GM18870 (cell line): ENCODE measurements around the gene ST8SIA5.

Experiments used
- ATAC-seq: cut with Tn5 transposase; IDR thresholded peaks from one replicate; pipeline ENCODE4 v1.9.1; 2021; ENCODE audit warnings: moderate library complexity; ENCODE audit not compliant: unreplicated experiment

The ST8SIA5 gene

DNA sequence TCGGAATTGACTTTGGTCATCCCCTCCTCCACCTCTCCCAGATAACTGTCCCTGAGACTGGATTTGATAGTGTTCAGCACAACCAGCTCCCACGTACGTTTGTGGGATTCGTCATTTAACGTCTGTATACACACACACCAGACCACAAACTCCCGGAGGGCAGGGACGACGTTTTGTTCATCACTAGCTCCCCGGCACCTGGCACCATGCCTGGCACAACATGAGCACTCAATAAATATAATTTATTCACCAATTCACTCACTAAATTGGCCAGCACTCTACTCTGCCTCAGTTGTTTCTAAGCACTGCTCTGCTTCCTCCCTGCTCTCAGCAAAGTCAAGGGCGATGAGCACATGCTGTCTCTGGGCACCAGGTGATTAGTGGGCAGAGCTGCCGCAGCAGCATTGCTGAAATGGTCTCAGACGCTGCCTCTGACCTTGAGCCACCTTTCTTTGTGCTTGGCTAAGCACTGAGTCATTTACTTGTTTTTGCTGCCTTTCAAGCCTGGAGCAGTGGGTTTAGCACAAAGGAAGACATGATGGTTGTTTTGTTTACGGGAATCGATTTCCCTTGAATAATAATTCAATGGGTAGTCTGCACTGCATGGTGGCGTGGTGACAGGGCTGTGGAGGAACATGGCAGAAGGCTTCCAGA, 80.5 kb downstream of the ST8SIA5 start:
- no peak for ATAC-seq

GRCh38 chr18:46675112-46675511, 81.7 kb downstream of the ST8SIA5 start:
- ATAC-seq: no peak

GRCh38 chr18:46672062-46672970, 84.5 kb downstream of the ST8SIA5 start:
- ATAC-seq: no peak

- no peak for ATAC-seq
These were observed 88.2 kb downstream of the ST8SIA5 start for GRCh38 chr18:46668694-46669093.

GRCh38 chr18:46668135-46668534, 88.7 kb downstream of the ST8SIA5 start:
- no peak for ATAC-seq

- no peak for ATAC-seq
These were observed 93.3 kb downstream of the ST8SIA5 start for GRCh38 chr18:46663539-46663938.

GRCh38 chr18:46660957-46661749, 95.7 kb downstream of the ST8SIA5 start:
- no peak for ATAC-seq

- no peak for ATAC-seq
These were observed 97.4 kb downstream of the ST8SIA5 start for GRCh38 chr18:46659484-46659883.

DNA sequence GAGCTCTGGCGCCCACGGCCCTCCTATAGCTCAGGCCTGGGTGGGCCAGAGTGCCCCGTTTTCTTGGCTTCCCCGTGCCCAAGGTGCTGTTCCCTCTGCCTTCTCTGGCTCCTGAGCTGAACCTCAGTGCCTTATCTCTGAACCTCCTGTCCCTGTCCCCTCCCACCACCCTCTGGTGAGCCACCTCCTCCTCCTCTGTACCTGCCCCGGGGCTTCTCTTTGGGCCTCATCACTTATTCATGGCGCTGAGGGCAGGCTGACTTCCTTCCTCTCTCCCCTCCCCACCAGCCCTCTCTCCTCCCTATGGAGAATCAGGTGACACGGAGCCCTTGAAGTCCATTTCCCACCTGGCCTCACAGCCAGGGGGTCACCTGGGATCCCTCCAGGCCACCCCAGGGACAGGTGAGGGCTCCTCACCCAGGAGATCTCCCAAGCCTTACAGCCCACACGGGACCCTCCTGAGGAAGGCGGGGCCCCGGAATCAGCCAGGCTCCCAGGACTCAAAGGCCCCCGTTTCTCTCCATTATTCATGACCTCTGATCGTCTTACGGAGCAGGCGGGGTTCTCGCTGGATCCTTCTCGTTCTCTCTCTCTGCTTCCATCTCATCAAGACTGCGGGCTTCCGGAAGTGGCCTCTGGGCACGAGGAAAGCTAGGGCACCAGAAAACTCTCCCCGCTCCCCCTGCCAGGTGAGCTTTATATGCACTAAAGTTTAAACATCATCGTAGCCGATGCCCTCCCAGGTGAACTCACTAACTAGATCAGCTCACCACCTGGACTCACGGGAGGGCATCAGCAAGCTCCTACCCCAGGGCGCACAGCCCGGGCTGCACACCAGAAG, 99.5 kb downstream of the ST8SIA5 start, which contains the start of gene LOXHD1:
LOXHD1 (minus strand) TSS at position 106 of the 841 bp plus-strand sequence. CDS start 187 bp downstream, outside the sequence.
- no peak for ATAC-seq

DNA sequence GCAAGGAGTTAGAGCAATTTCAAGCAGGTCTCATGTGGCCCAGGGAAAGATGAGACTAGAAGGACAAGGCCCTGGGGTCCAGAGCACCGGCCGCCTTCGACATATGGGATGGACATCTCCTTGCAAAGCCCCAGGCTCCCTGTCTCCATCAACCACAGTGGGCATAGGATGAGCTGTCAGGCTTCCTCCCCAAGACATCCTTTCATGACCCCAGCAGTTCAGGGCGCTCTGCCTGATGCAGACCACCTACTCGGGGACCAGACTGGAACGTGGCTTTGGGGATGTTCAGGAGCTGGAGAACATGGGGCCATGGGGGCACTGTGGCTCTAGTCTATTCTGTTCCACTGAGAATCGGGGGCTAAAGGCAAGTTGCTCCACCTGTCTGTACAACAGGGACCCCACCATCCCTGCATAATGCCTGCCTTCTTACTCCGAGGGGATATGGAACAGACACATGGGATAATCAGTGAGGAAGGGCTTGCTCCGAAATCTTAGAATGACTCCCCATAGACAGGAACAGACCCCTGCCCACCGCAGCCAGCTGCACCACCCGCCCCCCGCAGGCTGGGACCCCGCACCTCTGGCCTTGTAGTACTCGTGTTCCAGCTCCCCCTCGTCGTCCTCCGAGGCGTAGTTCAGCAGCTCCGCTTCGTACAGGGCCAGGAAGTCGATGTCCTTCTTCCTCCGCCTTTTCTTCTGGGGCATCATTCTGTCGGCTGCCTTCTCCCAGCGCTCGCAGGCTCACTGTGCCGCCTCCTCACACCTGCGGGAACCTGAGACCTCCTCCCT, 100.3 kb downstream of the ST8SIA5 start:
- ATAC-seq: no peak

DNA sequence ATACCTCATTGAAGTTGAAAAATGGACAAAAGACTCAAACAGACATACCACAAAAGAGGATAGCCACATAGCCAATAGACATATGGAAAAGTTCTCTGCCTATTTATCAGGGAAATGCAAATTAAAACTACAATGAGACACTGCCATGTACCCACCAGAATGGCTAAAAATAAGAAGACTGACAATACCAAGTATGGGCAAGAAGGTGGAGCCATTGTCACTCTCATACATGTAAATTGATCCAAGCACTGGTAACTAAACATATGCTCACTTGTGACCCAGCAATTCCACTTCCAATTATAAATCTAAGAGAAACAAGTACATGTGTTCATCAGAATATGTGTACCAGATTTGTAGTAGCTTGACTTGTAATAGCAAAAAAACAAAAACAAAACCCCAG, 104.5 kb downstream of the ST8SIA5 start:
- no peak for ATAC-seq

- no peak for ATAC-seq
These were observed 106.2 kb downstream of the ST8SIA5 start for GRCh38 chr18:46650681-46651080.

- ATAC-seq: no peak
These were observed 107.6 kb downstream of the ST8SIA5 start for GRCh38 chr18:46649071-46649862.

DNA sequence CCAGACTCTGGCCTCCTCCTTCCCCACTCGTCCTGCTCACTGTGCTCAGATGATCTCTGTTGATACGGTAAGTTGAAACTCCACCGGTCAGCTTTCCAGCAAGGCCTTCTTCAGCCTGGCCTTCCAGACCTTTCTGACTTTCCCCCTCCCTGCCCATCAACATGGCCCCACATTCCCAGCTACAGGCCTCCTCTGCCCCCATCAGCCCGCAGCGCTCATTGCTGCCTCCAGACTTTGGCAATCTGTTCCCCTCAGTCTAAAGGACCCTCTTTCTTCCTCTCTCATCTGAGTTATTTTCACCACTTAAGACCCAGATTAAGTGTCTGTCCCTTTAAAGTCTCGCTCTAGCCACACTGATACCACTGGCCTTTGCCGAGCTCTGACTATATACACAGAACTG, 110.4 kb downstream of the ST8SIA5 start:
- ATAC-seq: no peak

DNA sequence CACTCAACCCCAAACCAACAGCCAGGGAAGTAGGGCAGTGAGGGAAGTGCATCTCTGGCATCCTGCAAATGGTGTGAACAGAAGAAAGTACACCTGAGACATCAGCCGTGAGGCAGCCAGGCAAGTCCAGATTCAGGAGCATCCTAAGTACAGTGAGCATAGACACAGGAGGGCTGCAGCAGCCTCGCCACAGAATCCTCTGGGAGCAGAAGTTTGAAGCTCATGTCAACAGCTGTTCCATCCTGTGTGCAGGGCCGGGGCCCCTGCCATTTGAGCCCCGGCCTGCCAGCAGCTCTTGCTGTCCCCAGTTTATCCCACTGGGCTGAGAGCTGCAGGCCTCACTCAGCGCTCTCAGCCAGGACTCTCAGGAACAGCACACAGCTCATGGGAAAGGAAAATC, 114.3 kb downstream of the ST8SIA5 start:
- no peak for ATAC-seq

DNA sequence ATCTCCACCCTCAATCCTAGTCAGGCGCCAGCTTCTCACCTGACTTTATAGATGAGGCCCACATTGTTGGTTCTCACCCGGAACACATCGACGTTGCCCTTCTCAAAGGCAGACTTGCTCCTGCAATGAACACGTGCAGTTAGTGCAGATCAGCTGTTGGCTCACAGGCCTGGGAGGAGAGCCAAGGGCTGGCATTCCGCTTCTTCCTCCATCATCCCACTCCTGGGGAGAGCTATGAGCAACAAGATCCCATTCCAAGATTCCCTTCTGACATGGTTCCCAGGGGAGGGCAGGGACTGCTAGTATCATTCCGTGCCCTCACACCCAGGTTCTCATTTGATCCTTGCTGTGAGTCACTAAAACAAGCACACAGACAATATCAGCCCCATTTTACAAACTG, 114.9 kb downstream of the ST8SIA5 start:
- no peak for ATAC-seq

- ATAC-seq: no peak
These were observed 117.5 kb downstream of the ST8SIA5 start for GRCh38 chr18:46639386-46639785.

DNA sequence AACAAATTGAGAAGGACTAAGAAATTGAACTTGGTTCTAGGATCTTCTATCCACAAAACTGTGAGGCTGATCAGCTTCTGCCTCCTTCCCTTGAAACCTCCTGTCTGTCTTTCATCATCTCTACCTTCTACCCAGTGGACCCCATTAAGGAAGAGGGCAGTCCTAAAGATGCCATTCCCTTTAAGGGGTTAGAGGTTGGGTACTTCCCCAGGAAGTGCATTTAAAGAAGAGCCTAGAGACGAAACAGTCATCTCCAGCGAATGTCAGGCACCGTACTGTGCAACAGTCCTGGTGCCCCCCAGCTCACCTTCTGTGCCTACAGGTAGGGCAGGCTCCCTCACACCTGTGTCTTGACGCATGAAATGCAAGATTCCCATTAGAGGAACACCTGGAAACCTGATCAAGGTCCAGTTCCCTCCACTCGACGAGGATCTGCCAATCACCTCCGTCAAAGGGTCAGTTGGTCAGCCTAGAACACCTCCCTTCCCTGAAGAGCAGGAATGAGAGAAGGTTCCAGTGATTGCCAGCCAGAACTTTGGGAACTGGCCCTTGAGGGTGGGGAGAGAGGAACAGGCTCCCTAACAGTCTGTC, 120.7 kb downstream of the ST8SIA5 start:
- ATAC-seq: no peak
